CD14-positive monocyte (primary cell): ENCODE measurements around the gene RUNX2. TPM values are rescaled to one million over a fixed set of nuclear protein-coding genes. Genes with fewer than 3 reads are reported as not detected.

Experiments used
- DNase-seq, 3 donors: peaks; one replicate each; pipeline ENCODE4 v3.0.0-alpha.2; 2011 to 2022
- H2AFZ ChIP-seq: 2 replicates; pipeline ENCODE4 v1.6.0; 2012; ENCODE audit warnings: mild to moderate bottlenecking, low read depth, low read length, inconsistent platforms; ENCODE audit not compliant: insufficient read depth, poor library complexity, severe bottlenecking
- H3K27ac ChIP-seq, 2 donors: 1 replicate in 1 of 2; 2 replicates in 1 of 2; pipeline ENCODE4 v1.5.1; 2012 to 2013; ENCODE audit warnings: low read length in 2 of 2, control low read depth in 1 of 2, inconsistent platforms in 1 of 2, low read depth in 1 of 2, mild to moderate bottlenecking in 1 of 2
- H3K27me3 ChIP-seq, 2 donors: one replicate each; pipeline versions ENCODE4 v1.6.0 to v1.6.1; 2011 to 2013; ENCODE audit warnings: low read length in 2 of 2; ENCODE audit not compliant: control insufficient read depth in 2 of 2, insufficient read depth in 2 of 2
- H3K36me3 ChIP-seq, 2 donors: replicated peaks in 1 of 2; 1 replicate in 1 of 2; 2 replicates in 1 of 2; pipeline versions ENCODE4 v1.5.1 to v1.6.1; 2012 to 2013; ENCODE audit warnings: low read length in 2 of 2, control low read depth in 1 of 2, inconsistent platforms in 1 of 2, mild to moderate bottlenecking in 1 of 2; ENCODE audit not compliant: insufficient read depth in 2 of 2, control insufficient read depth in 1 of 2
- H3K4me1 ChIP-seq, 2 donors: 1 replicate in 1 of 2; 2 replicates in 1 of 2; pipeline versions ENCODE4 v1.5.1 to v1.6.1; 2012 to 2013; ENCODE audit warnings: low read length in 2 of 2, control low read depth in 1 of 2, inconsistent platforms in 1 of 2, mild to moderate bottlenecking in 1 of 2, moderate library complexity in 1 of 2; ENCODE audit not compliant: insufficient read depth in 2 of 2, control insufficient read depth in 1 of 2
- H3K4me2 ChIP-seq: replicated peaks from 2 replicates; pipeline ENCODE3; 2012; ENCODE audit warnings: low read length, moderate library complexity, mild to moderate bottlenecking; ENCODE audit not compliant: poor library complexity, severe bottlenecking; ENCODE audit errors: extremely low read depth
- H3K4me3 ChIP-seq, 3 experiments: fragments of 200-600 bp in 1 of 3; sonication (generic) in 1 of 3; replicated peaks in 1 of 3; 1 replicate in 2 of 3; 2 replicates in 1 of 3; pipeline ENCODE4 v1.5.1; 2011 to 2013; ENCODE audit warnings: low read length in 3 of 3, mild to moderate bottlenecking in 3 of 3, control low read depth in 2 of 3, low read depth in 2 of 3, inconsistent platforms in 1 of 3, moderate library complexity in 1 of 3
- H3K79me2 ChIP-seq: 2 replicates; pipeline ENCODE4 v1.6.0; 2012; ENCODE audit warnings: mild to moderate bottlenecking, control low read depth, inconsistent platforms, low read length, moderate library complexity; ENCODE audit not compliant: insufficient read depth
- H3K9ac ChIP-seq: 2 replicates; pipeline ENCODE4 v1.6.0; 2017; ENCODE audit warnings: low read length, mild to moderate bottlenecking; ENCODE audit not compliant: insufficient read depth, poor library complexity, severe bottlenecking
- H3K9me3 ChIP-seq, 2 donors: replicated peaks in 1 of 2; 1 replicate in 1 of 2; 2 replicates in 1 of 2; pipeline versions ENCODE4 v1.5.1 to v1.6.1; 2012 to 2013; ENCODE audit warnings: low read length in 2 of 2, control low read depth in 1 of 2; ENCODE audit not compliant: control insufficient read depth in 1 of 2, insufficient read depth in 1 of 2
- H4K20me1 ChIP-seq: 2 replicates; pipeline ENCODE4 v1.6.0; 2012; ENCODE audit warnings: mild to moderate bottlenecking, low read length, control low read depth, moderate library complexity; ENCODE audit not compliant: insufficient read depth
- H3K27ac Mint-ChIP-seq, 7 donors: one replicate each; pipeline ENCODE4 v1.8.0; 2020; ENCODE audit warnings: mild to moderate bottlenecking in 7 of 7, mixed read lengths in 7 of 7, moderate library complexity in 6 of 7, inconsistent platforms in 2 of 7
- H3K27me3 Mint-ChIP-seq, 3 donors: one replicate each; pipeline ENCODE4 v1.8.0; 2021 to 2022; ENCODE audit warnings: low read depth in 3 of 3, mild to moderate bottlenecking in 3 of 3, mixed read lengths in 3 of 3, moderate library complexity in 3 of 3, inconsistent platforms in 1 of 3
- H3K36me3 Mint-ChIP-seq, 2 donors: one replicate each; pipeline ENCODE4 v1.8.0; 2020; ENCODE audit warnings: mixed read lengths in 2 of 2, inconsistent platforms in 1 of 2, mild to moderate bottlenecking in 1 of 2
- H3K4me1 Mint-ChIP-seq: one replicate; pipeline ENCODE4 v1.8.0; 2020; ENCODE audit warnings: mild to moderate bottlenecking, mixed read lengths
- H3K4me3 Mint-ChIP-seq, 2 donors: one replicate each; pipeline ENCODE4 v1.8.0; 2020; ENCODE audit warnings: mild to moderate bottlenecking in 2 of 2, mixed read lengths in 2 of 2, moderate library complexity in 1 of 2
- H3K9me3 Mint-ChIP-seq, 7 donors: one replicate each; pipeline ENCODE4 v1.8.0; 2020 to 2022; ENCODE audit warnings: mixed read lengths in 7 of 7, mild to moderate bottlenecking in 6 of 7, moderate library complexity in 6 of 7, inconsistent platforms in 2 of 7
- CTCF ChIP-seq: fragments of 200-600 bp; IDR thresholded peaks from one replicate; pipeline ENCODE4 v1.8.0; 2022; ENCODE audit warnings: antibody characterized with exemption, mild to moderate bottlenecking
- WGBS: methylation state at CpG from one replicate; pipeline ENCODE4 v1.1.5; 2013; ENCODE audit warnings: missing lambda C conversion rate; ENCODE audit not compliant: insufficient coverage; 5-methylcytosine and 5-hydroxymethylcytosine counted together
- intact Hi-C, 2 donors: fragments of 100-400 bp; cut with micrococcal nuclease; formaldehyde crosslinking; loops; one replicate each; pipeline versions ENCODE4 v1.15.0 to v1.15.1; 2023
- polyA plus RNA-seq, 3 donors: library from polyadenylated mRNA; depleted of rRNA in 1 of 3; unstranded in 2 of 3; stranded (reverse) in 1 of 3; fragments of 300-500 nt in 2 of 3; fragments of >200 nt in 1 of 3; fragmentation: Illumina TruSeq in 2 of 3; gene quantifications; 1 replicate in 2 of 3; 2 replicates in 1 of 3; pipeline ENCODE4 v1.2.3, GENCODE V29; 2012 to 2021

RUNX2 gene
- polyA plus RNA-seq, 3 donors = 1.3 to 5.0 (median 2.5) TPM

GRCh38 chr6:45640811-45641210 is 312.7 kb downstream of the RUNX2 start:
- Histone ChIP-seq H3K79me2 (no peaks in the 10 kb centered on the region), H3K27me3 (no peaks in the 10 kb centered on the region), H3K4me3 (no peak overlapping the region), H3K9me3 (no peaks in the 10 kb centered on the region), H3K4me2 (no peak overlapping the region), H3K27ac (no peak overlapping the region), H3K36me3 (no peaks in the 10 kb centered on the region), H3K9ac (no peak overlapping the region), H4K20me1 (no peaks in the 10 kb centered on the region), H3K4me1 (no peaks in the 10 kb centered on the region), H2AFZ (no peak overlapping the region)
- no peak for TF ChIP-seq CTCF
- Mint-ChIP-seq H3K9me3 (no peaks in the 10 kb centered on the region), H3K27ac (no peak overlapping the region), H3K36me3 (no peaks in the 10 kb centered on the region), H3K27me3 (peaks cover 0 to 1% (median 0%) of the 10 kb centered on the region in 3 donors), H3K4me3 (no peak overlapping the region), H3K4me1 (no peaks in the 10 kb centered on the region)
- DNase-seq = no peak
- intact Hi-C loops = no loop called here
- WGBS = 98% methylated on average over 10 of the region's 13 CpGs

GRCh38 chr6:45642331-45643125 is 314.4 kb downstream of the RUNX2 start:
- no peak overlapping the region for H3K27ac ChIP-seq
- intact Hi-C loops = no loop called here
- no peaks in the 10 kb centered on the region for H3K79me2 ChIP-seq
- Mint-ChIP-seq H3K27me3 (peaks cover 0 to 3% (median 1%) of the 10 kb centered on the region in 3 donors), H3K36me3 (no peaks in the 10 kb centered on the region), H3K9me3 (no peaks in the 10 kb centered on the region), H3K4me1 (peaks cover 4% of the 10 kb centered on the region), H3K27ac (no peak overlapping the region), H3K4me3 (no peak overlapping the region)
- H3K4me1 ChIP-seq = peaks cover 1 to 3% of the 10 kb centered on the region in 2 donors
- H3K27me3 ChIP-seq = no peaks in the 10 kb centered on the region
- H2AFZ ChIP-seq = no peak overlapping the region
- WGBS = 98% methylated on average over 16 of the region's 20 CpGs
- no peaks in the 10 kb centered on the region for H4K20me1 ChIP-seq
- no peak overlapping the region for H3K9ac ChIP-seq
- TF ChIP-seq CTCF = no peak
- H3K4me2 ChIP-seq = no peak overlapping the region
- H3K9me3 ChIP-seq = no peaks in the 10 kb centered on the region
- no peak for DNase-seq
- no peaks in the 10 kb centered on the region for H3K36me3 ChIP-seq
- no peak overlapping the region for H3K4me3 ChIP-seq
